ENCODE results near the gene IFNG.
"Not testable (repeated sequence)": the region's sequence is repeated elsewhere in the genome, so short reads cannot be mapped to it uniquely, and the experiment has no call there.

The IFNG gene

DNA sequence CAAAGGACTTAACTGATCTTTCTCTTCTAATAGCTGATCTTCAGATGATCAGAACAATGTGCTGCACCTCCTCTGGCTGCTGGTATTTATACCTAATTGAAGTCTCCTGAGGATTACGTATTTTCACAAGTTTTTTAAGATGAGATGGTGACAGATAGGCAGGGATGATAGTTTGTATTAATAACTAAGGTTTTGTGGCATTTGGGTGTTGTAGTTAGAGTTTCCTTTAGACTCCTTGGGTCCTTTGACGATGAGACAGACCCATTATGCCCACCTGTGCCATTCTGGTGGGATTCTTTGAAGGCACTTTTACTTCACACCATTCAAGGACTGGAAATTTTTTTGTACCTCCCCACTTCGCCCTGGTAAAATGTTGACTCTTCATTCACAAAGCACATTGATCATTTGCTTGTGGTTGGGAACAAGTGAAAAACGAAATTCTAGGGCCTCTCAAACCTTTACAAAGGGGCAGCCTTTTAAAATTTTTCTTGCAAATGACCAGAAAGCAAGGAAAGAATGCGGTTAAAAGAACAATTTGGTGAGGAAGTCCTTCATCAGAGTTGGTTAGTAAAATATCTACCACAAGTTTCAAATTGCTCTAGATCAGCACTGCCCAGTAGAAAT lies at the start of gene IFNG:
Gene IFNG (minus strand): TSS at position 60 of the 624 bp plus-strand sequence. CDS start 125 bp downstream, outside the sequence.
- Histone ChIP-seq H3K27me3 (ENCODE audit: control insufficient read depth, insufficient read depth, low read length) (no peaks in the 10 kb centered on the region), H3K4me1 (ENCODE audit: control insufficient read depth, insufficient read depth, low read length) (no peaks in the 10 kb centered on the region), H3K9me3 (ENCODE audit: control insufficient read depth, insufficient read depth, low read length) (no peaks in the 10 kb centered on the region), H3K27ac (ENCODE audit: low read length) (no peak within 1 kb of the TSS), H3K36me3 (ENCODE audit: control insufficient read depth, insufficient read depth, low read length) (no peaks in the 10 kb centered on the region), H3K4me3 (ENCODE audit: low read length) (no peak within 1 kb of the TSS)
- DNase-seq (ENCODE audit: low read depth, low spot score): no peak
- no CpG with 5 or more reads among the region's 5 CpGs for WGBS (ENCODE audit: insufficient coverage, insufficient read length)

DNA sequence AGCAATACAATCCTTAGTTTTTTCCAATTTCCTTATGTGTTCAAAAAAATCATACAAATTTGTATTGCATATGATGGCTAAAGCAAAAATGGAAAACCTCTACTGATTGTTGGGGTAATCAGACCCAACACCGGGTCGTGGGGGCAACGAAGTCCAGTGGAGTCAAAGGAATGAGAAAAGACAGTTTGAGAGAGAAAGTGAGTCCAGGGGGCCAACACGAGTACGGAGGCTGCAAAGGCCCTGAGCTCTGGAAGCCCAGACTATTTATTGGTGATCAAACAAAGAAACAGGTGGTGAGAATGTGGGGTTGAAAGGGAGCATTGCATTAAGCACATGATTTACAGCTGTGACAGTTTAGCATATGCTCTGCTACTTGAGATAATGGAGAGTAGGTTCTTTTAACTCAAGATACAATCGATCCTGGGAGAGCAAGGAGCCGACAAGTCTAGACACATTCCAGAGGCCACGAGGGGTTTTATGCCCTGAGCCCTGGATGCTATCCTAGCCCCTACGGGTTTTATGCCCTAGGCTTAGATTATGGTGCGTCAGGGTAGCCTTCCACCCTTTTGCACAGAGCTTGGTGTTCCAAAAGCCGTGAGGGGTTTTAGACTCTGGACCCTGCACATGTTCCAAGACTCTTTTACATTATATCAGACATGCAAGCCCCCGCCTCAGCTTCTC lies 49.6 kb upstream of the IFNG start:
- DNase-seq (ENCODE audit: low read depth, low spot score); H3K9me3 ChIP-seq (ENCODE audit: control insufficient read depth, insufficient read depth, low read length); H3K4me3 ChIP-seq (ENCODE audit: low read length); H3K27me3 ChIP-seq (ENCODE audit: control insufficient read depth, insufficient read depth, low read length); H3K4me1 ChIP-seq (ENCODE audit: control insufficient read depth, insufficient read depth, low read length); H3K36me3 ChIP-seq (ENCODE audit: control insufficient read depth, insufficient read depth, low read length); H3K27ac ChIP-seq (ENCODE audit: low read length): not testable (repeated sequence)
- no CpG with 5 or more reads among the region's 12 CpGs for WGBS (ENCODE audit: insufficient coverage, insufficient read length)

DNA sequence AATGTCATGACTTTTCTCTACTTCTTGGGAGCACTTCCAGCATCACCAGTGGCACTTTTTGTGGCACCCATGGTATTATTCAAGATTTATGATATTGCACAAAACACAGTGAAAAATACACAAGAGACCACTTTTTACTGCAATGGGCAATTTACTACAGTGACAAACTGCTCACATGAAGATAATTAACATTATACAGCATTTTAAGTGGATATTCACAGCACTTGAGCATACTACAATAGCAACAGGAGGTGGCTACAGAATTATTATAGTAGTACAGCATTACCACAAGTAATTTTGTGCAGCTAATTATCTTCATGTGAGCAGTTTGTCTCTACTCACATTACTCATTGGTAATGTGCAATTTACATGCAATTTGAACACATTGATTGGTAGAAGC lies 47.7 kb upstream of the IFNG start:
- Histone ChIP-seq H3K4me1 (ENCODE audit: control insufficient read depth, insufficient read depth, low read length) (no peaks in the 10 kb centered on the region), H3K27me3 (ENCODE audit: control insufficient read depth, insufficient read depth, low read length) (no peaks in the 10 kb centered on the region), H3K9me3 (ENCODE audit: control insufficient read depth, insufficient read depth, low read length) (no peaks in the 10 kb centered on the region), H3K36me3 (ENCODE audit: control insufficient read depth, insufficient read depth, low read length) (no peaks in the 10 kb centered on the region), H3K4me3 (ENCODE audit: low read length) (no peak overlapping the region), H3K27ac (ENCODE audit: low read length) (no peak overlapping the region)
- no peak for DNase-seq (ENCODE audit: low read depth, low spot score)

DNA sequence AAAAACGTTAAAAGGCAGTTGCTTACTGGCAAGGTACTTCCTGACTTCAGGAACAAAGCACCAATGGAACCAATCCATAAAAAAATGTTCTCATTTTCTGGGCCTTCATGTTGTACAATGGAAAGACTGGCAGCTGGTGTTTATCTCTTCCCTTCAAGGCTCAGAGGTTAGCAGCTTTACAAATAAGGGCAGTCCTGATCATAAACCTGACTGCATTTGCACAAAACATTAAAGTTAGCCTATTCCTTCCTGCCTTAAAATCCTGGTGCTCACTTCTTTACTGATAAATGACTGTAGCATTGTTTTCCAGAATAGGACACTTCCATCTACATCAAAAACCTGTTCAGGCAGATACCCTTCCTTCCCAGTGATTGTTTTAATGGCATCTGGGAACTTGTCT lies 46.9 kb upstream of the IFNG start:
- no peak for DNase-seq (ENCODE audit: low read depth, low spot score)
- Histone ChIP-seq H3K9me3 (ENCODE audit: control insufficient read depth, insufficient read depth, low read length) (no peaks in the 10 kb centered on the region), H3K36me3 (ENCODE audit: control insufficient read depth, insufficient read depth, low read length) (no peaks in the 10 kb centered on the region), H3K4me3 (ENCODE audit: low read length) (no peak overlapping the region), H3K27ac (ENCODE audit: low read length) (no peak overlapping the region), H3K4me1 (ENCODE audit: control insufficient read depth, insufficient read depth, low read length) (no peaks in the 10 kb centered on the region), H3K27me3 (ENCODE audit: control insufficient read depth, insufficient read depth, low read length) (no peaks in the 10 kb centered on the region)
- WGBS (ENCODE audit: insufficient coverage, insufficient read length): no CpG with 5 or more reads among the region's 1 CpG

GRCh38 chr12:68203460-68203875 lies 43.9 kb upstream of the IFNG start:
- no peaks in the 10 kb centered on the region for H3K9me3 ChIP-seq (ENCODE audit: control insufficient read depth, insufficient read depth, low read length)
- DNase-seq (ENCODE audit: low read depth, low spot score): no peak
- WGBS (ENCODE audit: insufficient coverage, insufficient read length): no CpG with 5 or more reads among the region's 5 CpGs
- H3K36me3 ChIP-seq (ENCODE audit: control insufficient read depth, insufficient read depth, low read length): no peaks in the 10 kb centered on the region
- H3K27ac ChIP-seq (ENCODE audit: low read length): no peak overlapping the region
- no peaks in the 10 kb centered on the region for H3K4me1 ChIP-seq (ENCODE audit: control insufficient read depth, insufficient read depth, low read length)
- H3K4me3 ChIP-seq (ENCODE audit: low read length): no peak overlapping the region
- H3K27me3 ChIP-seq (ENCODE audit: control insufficient read depth, insufficient read depth, low read length): no peaks in the 10 kb centered on the region

DNA sequence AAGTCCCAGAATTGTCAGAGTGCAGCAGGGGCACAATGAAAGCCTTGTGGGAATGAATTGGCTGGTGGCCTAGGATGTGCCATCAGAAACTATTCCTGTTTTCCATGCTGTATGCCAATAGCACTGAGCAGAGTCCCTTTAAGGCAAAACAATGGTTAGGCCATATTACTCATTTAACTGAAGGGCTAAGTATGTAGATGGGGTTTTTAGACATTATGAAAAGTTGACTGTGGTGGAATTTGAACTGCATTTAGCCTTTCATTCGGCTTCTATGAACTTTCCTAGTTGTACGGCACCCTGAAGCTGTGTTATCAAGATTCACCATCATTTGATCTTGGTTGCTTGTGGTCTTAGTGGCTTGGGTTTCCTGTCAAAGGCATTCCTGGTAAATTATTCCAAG lies 41.3 kb upstream of the IFNG start:
- no peaks in the 10 kb centered on the region for H3K36me3 ChIP-seq (ENCODE audit: control insufficient read depth, insufficient read depth, low read length)
- H3K27me3 ChIP-seq (ENCODE audit: control insufficient read depth, insufficient read depth, low read length): no peaks in the 10 kb centered on the region
- no CpG with 5 or more reads among the region's 2 CpGs for WGBS (ENCODE audit: insufficient coverage, insufficient read length)
- no peaks in the 10 kb centered on the region for H3K9me3 ChIP-seq (ENCODE audit: control insufficient read depth, insufficient read depth, low read length)
- DNase-seq (ENCODE audit: low read depth, low spot score): no peak
- no peaks in the 10 kb centered on the region for H3K4me1 ChIP-seq (ENCODE audit: control insufficient read depth, insufficient read depth, low read length)
- no peak overlapping the region for H3K27ac ChIP-seq (ENCODE audit: low read length)
- H3K4me3 ChIP-seq (ENCODE audit: low read length): no peak overlapping the region

DNA sequence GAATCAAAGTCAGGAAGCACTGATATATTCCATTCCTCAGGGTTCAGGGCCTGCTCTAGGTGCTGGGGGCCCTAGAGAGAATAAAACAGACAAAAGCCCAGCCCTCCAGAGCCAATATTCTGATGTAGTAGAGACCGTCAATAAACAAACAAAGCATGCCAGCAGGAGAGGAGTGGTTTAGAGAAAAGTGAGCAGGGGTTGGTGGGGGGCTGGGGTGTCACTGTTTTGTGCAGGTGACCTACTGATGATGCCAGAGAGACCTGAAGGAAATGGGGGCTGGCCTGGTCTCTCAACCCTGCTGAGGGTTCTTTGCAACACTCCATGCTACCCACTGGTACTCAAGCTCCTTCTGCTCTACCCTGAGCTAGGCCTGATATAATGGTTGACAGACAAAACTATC lies 39.6 kb upstream of the IFNG start:
- Histone ChIP-seq H3K4me3 (ENCODE audit: low read length) (no peak overlapping the region), H3K27me3 (ENCODE audit: control insufficient read depth, insufficient read depth, low read length) (no peaks in the 10 kb centered on the region), H3K27ac (ENCODE audit: low read length) (no peak overlapping the region), H3K4me1 (ENCODE audit: control insufficient read depth, insufficient read depth, low read length) (no peaks in the 10 kb centered on the region), H3K9me3 (ENCODE audit: control insufficient read depth, insufficient read depth, low read length) (no peaks in the 10 kb centered on the region), H3K36me3 (ENCODE audit: control insufficient read depth, insufficient read depth, low read length) (no peaks in the 10 kb centered on the region)
- no CpG with 5 or more reads among the region's 1 CpG for WGBS (ENCODE audit: insufficient coverage, insufficient read length)
- no peak for DNase-seq (ENCODE audit: low read depth, low spot score)

DNA sequence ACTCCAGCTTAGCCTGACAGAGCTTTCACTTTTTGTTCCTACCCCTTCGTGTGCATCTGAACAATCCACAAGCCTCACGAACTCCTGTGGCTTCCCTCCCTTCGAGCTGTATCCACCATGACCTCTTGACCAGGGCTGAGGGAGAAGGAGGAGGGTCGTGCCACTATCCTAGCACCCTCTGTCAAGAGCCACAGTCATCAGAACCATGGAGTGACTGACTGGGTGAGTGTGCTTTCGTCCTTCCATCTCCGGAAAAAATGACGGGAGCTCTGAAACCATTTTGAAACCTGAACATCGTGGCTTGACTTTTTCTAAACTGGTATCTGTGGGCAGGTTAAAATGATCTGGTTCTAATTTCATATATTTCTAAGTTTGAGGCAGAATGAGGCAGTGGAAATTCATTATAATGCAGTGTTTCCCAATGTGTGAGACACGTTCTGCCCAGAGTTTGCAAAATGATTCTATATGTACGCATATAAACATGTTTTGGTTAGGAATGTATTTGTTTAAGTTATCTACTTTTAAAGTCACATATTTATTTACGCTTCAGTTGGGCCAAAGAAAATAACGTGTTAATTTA lies 39.1 kb upstream of the IFNG start:
- Histone ChIP-seq H3K4me1 (ENCODE audit: control insufficient read depth, insufficient read depth, low read length) (no peaks in the 10 kb centered on the region), H3K9me3 (ENCODE audit: control insufficient read depth, insufficient read depth, low read length) (no peaks in the 10 kb centered on the region), H3K27ac (ENCODE audit: low read length) (no peak overlapping the region), H3K36me3 (ENCODE audit: control insufficient read depth, insufficient read depth, low read length) (no peaks in the 10 kb centered on the region), H3K4me3 (ENCODE audit: low read length) (no peak overlapping the region), H3K27me3 (ENCODE audit: control insufficient read depth, insufficient read depth, low read length) (no peaks in the 10 kb centered on the region)
- DNase-seq (ENCODE audit: low read depth, low spot score): no peak
- WGBS (ENCODE audit: insufficient coverage, insufficient read length): no CpG with 5 or more reads among the region's 12 CpGs

- Histone ChIP-seq H3K27me3 (ENCODE audit: control insufficient read depth, insufficient read depth, low read length) (no peaks in the 10 kb centered on the region), H3K9me3 (ENCODE audit: control insufficient read depth, insufficient read depth, low read length) (no peaks in the 10 kb centered on the region), H3K4me3 (ENCODE audit: low read length) (no peak overlapping the region), H3K36me3 (ENCODE audit: control insufficient read depth, insufficient read depth, low read length) (no peaks in the 10 kb centered on the region), H3K4me1 (ENCODE audit: control insufficient read depth, insufficient read depth, low read length) (no peaks in the 10 kb centered on the region), H3K27ac (ENCODE audit: low read length) (no peak overlapping the region)
- DNase-seq (ENCODE audit: low read depth, low spot score): no peak
Measured at GRCh38 chr12:68190301-68190700, 30.8 kb upstream of the IFNG start.

DNA sequence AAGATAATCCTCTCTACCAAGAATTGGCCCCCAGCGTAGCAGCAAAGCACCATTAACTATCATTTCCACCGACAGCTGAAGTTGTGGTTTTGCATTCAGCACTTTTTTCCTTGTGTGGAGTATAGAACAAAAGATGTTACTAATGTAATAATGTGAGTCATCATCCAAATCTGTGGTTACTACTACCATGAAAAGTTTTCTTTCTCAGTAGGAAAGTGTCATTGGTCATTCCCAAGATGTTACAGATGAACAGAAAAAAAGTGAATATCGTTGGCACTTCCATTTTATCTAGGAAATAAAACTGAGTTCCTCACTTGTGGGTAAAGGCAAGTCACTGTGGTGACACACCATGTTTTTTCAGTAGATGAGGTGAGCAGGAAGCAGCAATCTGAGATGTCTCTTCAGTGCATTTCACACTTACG lies 30.3 kb upstream of the IFNG start:
- no peaks in the 10 kb centered on the region for H3K9me3 ChIP-seq (ENCODE audit: control insufficient read depth, insufficient read depth, low read length)
- no peak overlapping the region for H3K27ac ChIP-seq (ENCODE audit: low read length)
- H3K4me1 ChIP-seq (ENCODE audit: control insufficient read depth, insufficient read depth, low read length): no peaks in the 10 kb centered on the region
- DNase-seq (ENCODE audit: low read depth, low spot score): no peak
- H3K4me3 ChIP-seq (ENCODE audit: low read length): no peak overlapping the region
- H3K27me3 ChIP-seq (ENCODE audit: control insufficient read depth, insufficient read depth, low read length): no peaks in the 10 kb centered on the region
- no peaks in the 10 kb centered on the region for H3K36me3 ChIP-seq (ENCODE audit: control insufficient read depth, insufficient read depth, low read length)
- WGBS (ENCODE audit: insufficient coverage, insufficient read length): no CpG with 5 or more reads among the region's 4 CpGs

DNA sequence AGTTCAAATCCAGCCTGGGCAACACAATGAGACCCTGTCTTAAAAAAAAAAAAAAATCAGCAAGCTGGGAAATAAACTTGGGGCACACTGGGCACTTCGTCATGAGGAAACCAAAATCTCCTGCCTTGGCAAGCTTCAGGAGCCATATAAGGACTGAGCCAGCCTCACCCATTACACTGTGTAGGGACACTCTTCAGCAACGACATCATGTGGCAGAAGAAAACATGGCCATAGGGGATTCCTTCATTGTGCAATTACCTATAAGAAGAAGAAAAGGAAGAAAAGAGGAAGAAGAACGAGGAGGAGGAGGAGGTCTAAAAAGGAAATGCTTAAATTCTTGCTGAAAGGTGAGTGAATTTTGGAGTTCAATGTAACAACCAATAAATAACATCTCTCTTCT lies 26.1 kb upstream of the IFNG start:
- DNase-seq (ENCODE audit: low read depth, low spot score): no peak
- no peaks in the 10 kb centered on the region for H3K4me1 ChIP-seq (ENCODE audit: control insufficient read depth, insufficient read depth, low read length)
- no peak overlapping the region for H3K4me3 ChIP-seq (ENCODE audit: low read length)
- WGBS (ENCODE audit: insufficient coverage, insufficient read length): no CpG with 5 or more reads among the region's 3 CpGs
- H3K27ac ChIP-seq (ENCODE audit: low read length): no peak overlapping the region
- H3K27me3 ChIP-seq (ENCODE audit: control insufficient read depth, insufficient read depth, low read length): no peaks in the 10 kb centered on the region
- no peaks in the 10 kb centered on the region for H3K9me3 ChIP-seq (ENCODE audit: control insufficient read depth, insufficient read depth, low read length)
- no peaks in the 10 kb centered on the region for H3K36me3 ChIP-seq (ENCODE audit: control insufficient read depth, insufficient read depth, low read length)

Data from iPS DF 6.9 (cell line).